ELF-1 (cell line): Measurements from ENCODE around the gene ZNF341.
"Not testable (repeated sequence)": the region's sequence is repeated elsewhere in the genome, so short reads cannot be mapped to it uniquely, and the experiment has no call there.

Experiments
- DNase-seq: peaks from one replicate; pipeline ENCODE4 v3.0.0-alpha.2; 2016; ENCODE audit warnings: low read depth, low spot score

ZNF341 gene

GRCh38 chr20:33728463-33728862 is 3.3 kb upstream of the ZNF341 start:
- DNase-seq = no peak

- DNase-seq = no peak
Measured at GRCh38 chr20:33729101-33729500, 2.7 kb upstream of the ZNF341 start.

GRCh38 chr20:33730946-33731692 is 677 bp upstream of the ZNF341 start:
- DNase-seq = no peak

GRCh38 chr20:33732166-33732970 is 572 bp downstream of the ZNF341 start:
- DNase-seq = peak; percentile 71

- peak; percentile 51 for DNase-seq
Measured at GRCh38 chr20:33733654-33734576, 2.1 kb downstream of the ZNF341 start.

GRCh38 chr20:33736962-33737361 is 5.2 kb downstream of the ZNF341 start:
- DNase-seq = no peak

- DNase-seq = no peak
Measured at GRCh38 chr20:33739493-33739892, 7.7 kb downstream of the ZNF341 start.

- DNase-seq = no peak
Measured at GRCh38 chr20:33740189-33740588, 8.4 kb downstream of the ZNF341 start.

- no peak for DNase-seq
Measured at GRCh38 chr20:33744181-33744580, 12.4 kb downstream of the ZNF341 start.

GRCh38 chr20:33744773-33745385 is 13.1 kb downstream of the ZNF341 start:
- no peak for DNase-seq

- DNase-seq = no peak
Measured at GRCh38 chr20:33746325-33746998, 14.7 kb downstream of the ZNF341 start.

GRCh38 chr20:33751775-33752174 is 20.0 kb downstream of the ZNF341 start:
- DNase-seq = no peak

GRCh38 chr20:33753143-33753542 is 21.3 kb downstream of the ZNF341 start:
- no peak for DNase-seq

- no peak for DNase-seq
Measured at GRCh38 chr20:33753763-33754162, 22.0 kb downstream of the ZNF341 start.

- not testable (repeated sequence) for DNase-seq
Measured at GRCh38 chr20:33755936-33756490, 24.2 kb downstream of the ZNF341 start.

- no peak for DNase-seq
Measured at GRCh38 chr20:33757046-33757445, 25.2 kb downstream of the ZNF341 start.

- no peak for DNase-seq
Measured at GRCh38 chr20:33757458-33757857, 25.7 kb downstream of the ZNF341 start.

GRCh38 chr20:33761698-33762250 is 30.0 kb downstream of the ZNF341 start:
- no peak for DNase-seq

- DNase-seq = no peak
Measured at GRCh38 chr20:33765099-33765498, 33.3 kb downstream of the ZNF341 start.

GRCh38 chr20:33765592-33765991 is 33.8 kb downstream of the ZNF341 start:
- DNase-seq = no peak
